Esophagus muscularis mucosa (tissue), 3 donors: ENCODE data around the gene JAKMIP1.

Experiments
- CTCF ChIP-seq, 3 experiments: fragments of 200-600 bp in 2 of 3; fragments of 450-650 bp in 1 of 3; sonication (generic) in 2 of 3; IDR thresholded peaks; one replicate each; pipeline ENCODE4 v1.5.1; 2017 to 2019; ENCODE audit warnings: antibody characterized with exemption in 3 of 3, mild to moderate bottlenecking in 2 of 3, moderate library complexity in 1 of 3
- POLR2A ChIP-seq: fragments of 450-650 bp; IDR thresholded peaks from one replicate; pipeline ENCODE4 v1.6.1; 2017; ENCODE audit warnings: antibody characterized with exemption, moderate library complexity, mild to moderate bottlenecking, low read depth
- POLR2AphosphoS5 ChIP-seq, 2 donors: sonication (generic); formaldehyde crosslinking; IDR thresholded peaks; one replicate each; pipeline ENCODE4 v1.6.1; 2017; ENCODE audit warnings: antibody characterized with exemption in 2 of 2

GRCh38 chr4:6009452-6009851 lies 190.9 kb downstream of the JAKMIP1 start:
- TF ChIP-seq CTCF (IDR thresholded peaks at IDR 0.05) (no peak), POLR2A (no peak), POLR2AphosphoS5 (IDR thresholded peaks at IDR 0.05) (no peak)
